ENCODE measurements around the gene TECTB. TPM values are rescaled to one million over a fixed set of nuclear protein-coding genes. Genes with fewer than 3 reads are reported as not detected.

The TECTB gene
- total RNA-seq, 1 donor from 2014 or later = not detected

- no peak overlapping the region for H3K4me3 Mint-ChIP-seq
- H3K36me3 Mint-ChIP-seq (ENCODE audit: low read depth) = peaks cover 2% of the 10 kb centered on the region
- no peak overlapping the region for H3K27ac Mint-ChIP-seq (ENCODE audit: unreplicated experiment)
- no peak for DNase-seq (ENCODE audit: low read depth, low spot score)
- peaks cover 6% of the 10 kb centered on the region for H3K4me1 Mint-ChIP-seq
- no peaks in the 10 kb centered on the region for H3K27me3 Mint-ChIP-seq (ENCODE audit: low read depth)
- TF ChIP-seq CTCF (conservative IDR thresholded peaks at IDR 0.05) = no peak
- H3K9me3 Mint-ChIP-seq = peaks cover 15% of the 10 kb centered on the region
These were observed 41.4 kb upstream of the TECTB start for GRCh38 chr10:112241651-112242341.

GRCh38 chr10:112242769-112243168 is 40.4 kb upstream of the TECTB start:
- TF ChIP-seq CTCF (conservative IDR thresholded peaks at IDR 0.05) = no peak
- no peak overlapping the region for H3K4me3 Mint-ChIP-seq
- peaks cover 12% of the 10 kb centered on the region for H3K9me3 Mint-ChIP-seq
- H3K27ac Mint-ChIP-seq (ENCODE audit: unreplicated experiment) = no peak overlapping the region
- no peak for DNase-seq (ENCODE audit: low read depth, low spot score)
- H3K36me3 Mint-ChIP-seq (ENCODE audit: low read depth) = peaks cover 2% of the 10 kb centered on the region
- H3K27me3 Mint-ChIP-seq (ENCODE audit: low read depth) = no peaks in the 10 kb centered on the region
- peaks cover 6% of the 10 kb centered on the region for H3K4me1 Mint-ChIP-seq

GRCh38 chr10:112243713-112244112 is 39.5 kb upstream of the TECTB start:
- H3K4me3 Mint-ChIP-seq = no peak overlapping the region
- no peak for DNase-seq (ENCODE audit: low read depth, low spot score)
- no peaks in the 10 kb centered on the region for H3K27me3 Mint-ChIP-seq (ENCODE audit: low read depth)
- TF ChIP-seq CTCF (conservative IDR thresholded peaks at IDR 0.05) = no peak
- H3K27ac Mint-ChIP-seq (ENCODE audit: unreplicated experiment) = no peak overlapping the region
- H3K36me3 Mint-ChIP-seq (ENCODE audit: low read depth) = no peaks in the 10 kb centered on the region
- H3K4me1 Mint-ChIP-seq = peaks cover 6% of the 10 kb centered on the region
- H3K9me3 Mint-ChIP-seq = peaks cover 8% of the 10 kb centered on the region

GRCh38 chr10:112244197-112244596 is 39.0 kb upstream of the TECTB start:
- TF ChIP-seq CTCF (conservative IDR thresholded peaks at IDR 0.05) = no peak
- no peaks in the 10 kb centered on the region for H3K36me3 Mint-ChIP-seq (ENCODE audit: low read depth)
- no peak for DNase-seq (ENCODE audit: low read depth, low spot score)
- no peak overlapping the region for H3K27ac Mint-ChIP-seq (ENCODE audit: unreplicated experiment)
- no peak overlapping the region for H3K4me3 Mint-ChIP-seq
- H3K4me1 Mint-ChIP-seq = peaks cover 6% of the 10 kb centered on the region
- peaks cover 7% of the 10 kb centered on the region for H3K9me3 Mint-ChIP-seq
- no peaks in the 10 kb centered on the region for H3K27me3 Mint-ChIP-seq (ENCODE audit: low read depth)

- peaks cover 2% of the 10 kb centered on the region for H3K36me3 Mint-ChIP-seq (ENCODE audit: low read depth)
- no peak overlapping the region for H3K27ac Mint-ChIP-seq (ENCODE audit: unreplicated experiment)
- H3K9me3 Mint-ChIP-seq = peaks cover 13% of the 10 kb centered on the region
- H3K4me1 Mint-ChIP-seq = no peaks in the 10 kb centered on the region
- no peak for DNase-seq (ENCODE audit: low read depth, low spot score)
- no peak overlapping the region for H3K4me3 Mint-ChIP-seq
- TF ChIP-seq CTCF (conservative IDR thresholded peaks at IDR 0.05) = no peak
- no peaks in the 10 kb centered on the region for H3K27me3 Mint-ChIP-seq (ENCODE audit: low read depth)
These were observed 35.4 kb upstream of the TECTB start for GRCh38 chr10:112247791-112248190.

All from neural crest cell (in vitro differentiated cells).